ENCODE measurements around the gene CDYL.
"Not testable (repeated sequence)": the region's sequence is repeated elsewhere in the genome, so short reads cannot be mapped to it uniquely, and the experiment has no call there.

CDYL gene

DNA sequence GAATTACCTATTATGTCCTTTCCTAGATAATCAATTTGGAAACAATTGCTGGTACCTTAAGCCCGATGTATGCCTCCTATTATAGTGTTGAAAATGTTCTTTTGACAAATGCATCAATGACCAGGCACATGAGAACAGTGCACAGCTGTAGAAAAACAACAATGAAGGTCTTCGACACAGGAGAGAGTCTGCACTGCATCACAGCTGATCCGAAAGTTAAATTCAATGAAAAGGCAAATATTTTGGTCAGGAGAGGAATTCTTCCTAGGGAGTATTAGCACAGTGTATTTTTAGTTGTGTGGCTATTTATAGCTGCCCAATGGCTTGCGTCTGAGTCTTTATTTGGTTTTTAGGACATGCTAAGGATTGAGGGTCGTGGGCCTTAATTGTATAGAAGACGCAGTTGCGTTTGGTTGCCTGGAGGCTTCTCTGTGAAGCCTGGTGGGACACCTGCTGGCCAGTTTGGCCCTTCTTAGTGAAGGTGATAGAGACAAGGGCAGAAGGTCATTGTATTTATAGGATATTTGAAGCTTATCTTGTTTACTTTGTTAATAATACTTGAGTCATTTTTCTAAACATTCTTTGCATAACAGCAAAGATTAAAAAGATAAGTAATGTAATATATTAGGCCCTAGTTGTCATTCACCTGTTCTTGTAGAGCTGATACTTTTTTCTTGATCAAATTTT lies 72.3 kb downstream of the CDYL start:
- DNase-seq (ENCODE audit: low spot score): no peak

DNA sequence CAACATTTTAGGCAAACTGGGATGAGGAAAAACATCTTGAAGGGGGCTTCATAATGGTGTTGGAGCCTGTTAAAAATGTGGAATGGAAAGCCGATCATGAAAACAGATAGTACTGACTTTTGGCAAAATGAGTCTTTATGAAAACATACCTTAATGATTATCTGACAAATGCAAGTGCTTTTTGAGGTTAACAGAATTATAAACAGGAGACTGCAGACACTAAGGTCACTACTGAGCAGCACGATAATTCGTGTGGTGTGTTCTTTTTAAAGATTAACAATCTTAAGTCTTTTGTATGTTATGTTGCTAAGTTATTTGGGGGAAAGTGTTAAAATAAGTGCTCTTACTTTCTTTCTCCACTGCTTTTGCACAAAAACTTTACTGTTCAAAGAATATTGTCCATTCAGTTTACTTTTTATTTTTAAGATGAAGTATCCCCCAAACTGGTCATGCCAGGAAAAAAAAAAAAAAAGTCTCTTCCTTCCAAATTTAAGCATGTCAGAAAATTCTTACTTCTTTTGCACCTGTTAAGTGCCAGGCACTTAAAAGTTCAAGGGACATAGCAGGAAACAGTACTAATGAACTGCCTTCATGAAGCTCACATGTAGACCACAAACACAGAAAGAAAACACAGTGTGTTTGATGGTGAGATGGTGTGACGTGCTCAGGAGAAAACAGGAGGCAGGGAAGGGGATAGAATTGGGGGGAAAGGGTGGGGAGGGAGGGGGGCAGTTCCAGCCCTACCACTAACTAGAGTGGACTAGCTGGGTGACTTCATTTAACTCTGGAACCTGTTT lies 73.2 kb downstream of the CDYL start:
- no peak for DNase-seq (ENCODE audit: low spot score)

DNA sequence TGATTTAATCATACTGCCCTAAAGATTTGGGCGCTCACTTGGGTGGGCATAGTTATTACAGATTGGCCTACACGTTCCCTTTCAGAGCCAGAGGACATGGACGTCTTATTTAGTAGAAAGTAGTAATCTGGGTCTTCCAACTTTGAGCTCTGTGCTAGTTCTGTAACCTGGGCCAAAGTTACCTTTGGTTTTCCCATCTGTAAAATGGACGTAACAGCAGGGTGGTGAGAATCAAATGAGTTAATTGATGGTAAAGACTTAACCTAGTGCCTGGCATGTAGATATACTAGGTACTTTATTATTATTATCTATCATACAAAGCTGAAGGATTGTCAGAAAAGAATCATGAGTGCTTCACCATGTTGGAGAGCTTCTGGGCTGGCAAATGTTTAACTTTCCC lies 74.8 kb downstream of the CDYL start:
- DNase-seq (ENCODE audit: low spot score): no peak

GRCh38 chr6:4852186-4852585 lies 76.0 kb downstream of the CDYL start:
- DNase-seq (ENCODE audit: low spot score): not testable (repeated sequence)

- DNase-seq (ENCODE audit: low spot score): no peak
Measured at GRCh38 chr6:4852938-4853337, 76.7 kb downstream of the CDYL start.

- no peak for DNase-seq (ENCODE audit: low spot score)
Measured at GRCh38 chr6:4853349-4853748, 77.1 kb downstream of the CDYL start.

DNA sequence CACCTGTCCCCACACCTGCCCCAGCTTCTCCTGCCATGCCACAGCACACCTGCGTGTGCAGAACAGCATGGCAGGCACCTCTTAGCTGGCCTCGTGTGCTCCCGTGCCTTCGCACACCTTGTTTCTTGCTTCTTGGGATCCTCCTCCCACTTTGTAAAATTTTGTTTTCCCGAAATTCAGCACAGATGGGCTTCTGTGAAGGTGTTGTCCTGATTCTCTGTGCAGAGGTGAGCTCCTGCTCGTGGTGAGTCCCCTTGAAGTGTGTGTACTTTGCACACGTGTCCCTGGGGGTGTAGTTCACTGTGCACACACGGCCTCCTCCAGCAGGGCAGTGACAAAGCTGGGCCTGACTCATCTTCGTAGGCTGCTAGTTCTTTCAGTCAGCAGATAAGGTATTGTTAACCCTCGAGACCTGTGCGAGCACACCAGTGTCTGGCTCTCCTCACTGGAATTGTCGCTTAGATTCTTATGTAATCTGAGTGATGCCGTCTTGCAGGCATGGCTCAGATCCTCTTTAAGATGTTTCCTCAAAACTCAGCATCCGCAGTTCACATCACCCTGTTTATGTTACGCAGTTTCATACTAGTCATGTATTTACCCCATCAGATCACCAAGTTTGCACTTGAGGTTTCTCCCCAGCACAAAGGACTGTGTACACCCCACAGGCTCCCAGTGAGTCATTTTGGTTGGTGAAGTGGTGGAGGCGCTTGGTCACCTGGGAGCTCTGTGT lies 77.7 kb downstream of the CDYL start:
- DNase-seq (ENCODE audit: low spot score): no peak

DNA sequence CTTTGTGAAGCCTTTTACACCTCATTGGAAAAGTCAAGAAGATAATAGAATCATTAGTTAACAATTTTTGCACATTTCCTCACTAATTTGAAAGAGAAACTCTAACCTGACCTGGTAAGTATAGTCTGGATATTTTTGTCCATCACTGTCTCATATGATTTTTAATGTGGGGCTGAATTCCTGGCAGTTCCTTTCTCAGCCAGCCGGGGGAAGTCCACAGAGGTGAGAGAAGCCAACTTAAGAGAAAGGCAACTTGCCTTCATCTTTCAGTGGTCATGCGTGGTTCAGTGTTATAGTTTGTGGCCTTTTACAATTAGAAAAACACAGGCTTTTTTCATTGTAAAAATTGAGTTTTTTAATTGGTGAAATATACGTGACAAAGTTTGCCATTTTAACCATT lies 80.6 kb downstream of the CDYL start:
- no peak for DNase-seq (ENCODE audit: low spot score)

DNA sequence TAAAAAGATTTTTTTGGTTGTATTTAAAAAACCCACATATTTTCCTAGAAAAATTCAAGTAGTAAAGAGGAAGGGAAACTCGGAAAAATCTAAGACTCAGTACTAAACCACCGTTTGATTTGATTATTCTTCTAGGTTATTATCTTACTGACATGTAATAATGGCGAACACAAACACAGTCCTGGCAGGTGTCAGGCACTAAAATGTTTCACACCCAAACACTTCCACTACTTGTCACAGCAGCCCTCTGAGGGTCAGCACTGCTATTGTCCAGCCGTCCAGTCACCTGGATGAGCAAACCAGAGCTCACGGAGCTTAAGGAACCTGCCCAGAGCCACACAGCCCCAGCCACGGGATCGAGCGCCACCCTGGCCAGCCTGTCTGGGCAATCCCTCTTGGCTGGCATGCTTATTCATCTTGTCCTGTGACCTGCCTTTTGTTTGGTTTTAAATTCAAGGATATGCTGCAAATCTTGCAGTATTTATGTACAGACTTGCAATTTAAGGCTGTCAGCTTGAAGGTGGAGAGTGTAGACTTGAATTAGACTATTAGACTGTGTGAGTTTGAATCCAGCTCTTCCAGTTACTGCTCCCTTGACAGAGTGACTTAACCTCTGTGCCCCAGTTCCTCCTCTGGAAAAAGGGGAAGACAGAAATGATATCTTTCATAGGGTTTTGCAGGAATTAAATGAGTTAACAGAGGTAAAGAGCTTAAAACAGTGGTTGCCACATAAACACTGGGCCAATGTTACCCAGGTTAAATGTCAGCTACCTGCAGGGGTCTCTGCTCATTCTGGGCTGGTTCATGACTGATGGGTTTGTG lies 82.2 kb downstream of the CDYL start:
- no peak for DNase-seq (ENCODE audit: low spot score)

DNA sequence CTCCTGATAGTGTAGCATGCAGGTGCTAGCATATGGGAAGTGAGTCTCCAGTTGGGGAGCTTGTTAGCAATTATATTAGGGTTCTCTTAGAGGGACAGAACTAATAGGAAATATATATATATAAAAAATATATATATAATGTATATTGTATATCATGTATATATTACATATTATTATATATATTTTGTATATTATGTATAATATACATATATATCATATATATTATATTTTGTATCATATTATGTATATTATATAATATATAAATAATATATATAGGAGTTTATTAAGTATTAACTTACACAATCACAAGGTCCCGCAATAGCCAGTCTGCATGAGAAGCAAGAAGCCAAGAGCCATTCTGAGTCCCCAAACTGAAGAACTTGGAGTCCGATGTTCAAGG lies 84.2 kb downstream of the CDYL start:
- no peak for DNase-seq (ENCODE audit: low spot score)

DNA sequence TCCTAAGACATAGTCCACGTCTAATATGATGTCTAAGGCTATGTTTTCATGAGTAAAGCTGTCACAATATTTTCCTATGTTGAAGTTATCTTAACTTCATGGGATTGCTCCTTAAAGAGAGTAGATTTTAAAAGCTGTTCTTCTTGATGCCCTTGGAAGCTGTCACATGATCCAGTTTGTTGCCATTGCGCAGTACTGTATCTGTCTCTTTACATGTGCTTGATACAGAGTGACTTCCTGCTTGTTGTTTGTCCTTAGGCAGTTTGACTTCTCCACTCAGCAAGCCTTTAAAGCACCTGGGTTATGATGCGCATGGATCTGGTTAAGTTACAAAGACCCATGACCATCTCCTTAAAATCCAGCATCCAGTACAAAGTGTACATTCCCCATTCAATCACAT lies 85.4 kb downstream of the CDYL start:
- DNase-seq (ENCODE audit: low spot score): no peak

- no peak for DNase-seq (ENCODE audit: low spot score)
Measured at GRCh38 chr6:4864519-4864918, 88.3 kb downstream of the CDYL start.

GRCh38 chr6:4865006-4865405 lies 88.8 kb downstream of the CDYL start:
- not testable (repeated sequence) for DNase-seq (ENCODE audit: low spot score)

- DNase-seq (ENCODE audit: low spot score): no peak
Measured at GRCh38 chr6:4870821-4871494, 94.8 kb downstream of the CDYL start.

- no peak for DNase-seq (ENCODE audit: low spot score)
Measured at GRCh38 chr6:4871825-4872224, 95.6 kb downstream of the CDYL start.

GRCh38 chr6:4872841-4873240 lies 96.6 kb downstream of the CDYL start:
- DNase-seq (ENCODE audit: low spot score): no peak

DNA sequence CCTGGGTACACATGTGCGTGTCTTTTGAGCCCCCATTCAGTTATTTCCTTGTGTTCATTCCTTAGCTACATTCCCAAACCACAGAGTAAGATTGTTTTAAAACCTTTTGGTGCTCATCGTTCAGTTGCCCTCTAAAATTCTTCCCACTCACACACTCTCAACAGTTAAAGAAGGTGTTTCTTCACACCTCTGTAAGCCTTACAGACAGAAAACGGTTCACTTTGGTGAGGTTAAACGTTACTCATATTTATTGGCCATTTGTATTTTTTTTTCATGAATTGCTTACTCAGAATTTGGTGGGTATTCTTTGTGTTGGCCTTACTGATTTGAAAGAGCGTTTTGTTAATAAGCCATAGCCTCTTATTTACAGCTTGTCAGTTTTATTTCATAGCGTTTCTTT lies 97.7 kb downstream of the CDYL start:
- no peak for DNase-seq (ENCODE audit: low spot score)

- no peak for DNase-seq (ENCODE audit: low spot score)
Measured at GRCh38 chr6:4879741-4880275, 103.6 kb downstream of the CDYL start.

DNA sequence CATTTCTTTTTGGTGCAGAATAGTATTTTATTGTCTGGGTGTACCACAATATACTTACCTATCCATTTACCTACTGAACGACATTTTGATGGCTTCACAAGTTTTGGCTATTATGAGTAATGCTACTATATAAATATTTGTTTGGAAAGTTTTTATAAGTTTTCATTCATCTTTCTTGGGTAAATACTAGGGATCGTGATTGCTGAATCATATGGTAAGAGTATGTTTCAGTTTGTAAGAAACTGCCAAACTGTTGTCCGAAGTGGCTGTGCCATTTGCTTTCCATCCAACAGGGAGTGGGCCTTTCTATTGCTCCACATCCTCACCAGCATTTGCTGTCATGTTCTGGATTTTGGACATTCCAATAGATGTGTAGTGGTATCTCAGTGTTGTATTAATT lies 104.2 kb downstream of the CDYL start:
- no peak for DNase-seq (ENCODE audit: low spot score)

DNA sequence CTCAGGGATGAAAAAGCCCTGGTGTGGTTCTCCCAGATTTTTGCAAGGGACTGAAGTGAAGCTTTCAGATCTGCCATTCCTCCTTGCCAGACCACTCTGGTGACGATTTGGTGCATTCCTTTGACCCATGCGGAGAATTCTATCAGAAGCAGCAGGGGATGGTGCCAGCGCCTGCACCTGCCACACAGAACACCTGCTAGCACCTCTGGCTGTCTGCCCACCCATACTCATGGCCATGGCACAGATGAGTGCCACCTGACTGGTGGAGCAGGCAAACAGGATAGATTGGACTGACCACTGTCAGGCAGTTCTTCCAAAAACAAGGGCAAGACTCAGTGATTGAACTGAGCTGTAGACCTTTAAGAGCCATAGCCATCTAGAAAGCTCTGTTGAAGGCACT lies 107.1 kb downstream of the CDYL start:
- no peak for DNase-seq (ENCODE audit: low spot score)

DNA sequence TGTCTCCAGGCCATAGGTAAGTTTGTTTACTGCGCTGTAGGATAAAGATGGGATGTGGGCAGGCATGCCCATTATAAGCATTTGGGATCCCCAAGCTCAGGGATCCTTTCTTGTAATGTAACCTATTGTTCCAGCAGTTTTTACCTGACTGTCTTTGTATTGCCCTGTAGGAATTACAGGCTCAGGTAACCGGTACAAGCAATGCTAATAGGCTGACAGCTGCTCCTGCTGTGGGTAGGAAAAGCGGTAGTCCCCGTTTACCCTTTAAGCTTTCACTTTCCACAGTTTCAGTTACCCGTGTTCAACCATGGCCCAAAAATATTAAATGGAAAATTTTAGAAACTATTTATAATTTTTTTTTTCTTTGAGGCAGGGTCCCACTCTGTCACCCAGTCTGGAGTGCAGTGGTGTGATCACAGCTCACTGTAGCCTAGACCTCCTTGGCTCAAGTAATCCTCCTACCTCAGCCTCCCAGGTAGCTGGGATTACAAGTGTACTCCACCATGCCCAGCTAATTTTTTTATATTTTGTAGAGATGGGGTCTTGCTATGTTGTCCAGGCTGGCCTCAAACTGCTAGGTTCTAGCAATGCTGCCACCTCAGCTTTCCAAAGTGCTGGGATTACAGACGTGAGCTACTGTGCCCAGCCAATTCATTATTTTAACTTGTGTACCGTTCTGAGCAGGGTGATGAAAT lies 108.6 kb downstream of the CDYL start:
- no peak for DNase-seq (ENCODE audit: low spot score)
